Measurements from ENCODE around the gene BICD2. TPM values are rescaled to one million over a fixed set of nuclear protein-coding genes. Genes with fewer than 3 reads are reported as not detected.

The BICD2 gene
- total and polyA plus RNA-seq, 2 of the 13 experiments (the other 11 are each of a cell fraction or from before 2014, with no cell fraction given) = 5.1 to 17.4 TPM

DNA sequence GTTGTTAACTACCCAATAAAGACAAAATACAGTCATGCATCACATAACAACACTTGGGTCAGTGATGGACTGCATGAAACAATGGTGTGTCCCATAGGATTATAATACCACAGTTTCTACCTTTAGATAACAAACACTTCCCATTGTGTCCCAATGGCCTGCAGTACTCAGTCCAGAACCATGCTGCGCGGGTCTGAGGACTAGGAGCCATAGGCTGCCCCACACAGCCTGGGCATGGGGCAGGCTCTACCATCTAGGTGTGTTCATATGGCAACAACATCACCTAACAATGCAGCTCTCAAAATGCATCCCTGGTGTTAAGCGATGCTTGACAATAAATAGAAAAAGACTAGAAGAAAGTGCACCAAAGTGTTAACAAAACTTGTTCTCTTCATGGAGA is 101.5 kb downstream of the BICD2 start (continued):
- TF ChIP-seq, protein P1, sequence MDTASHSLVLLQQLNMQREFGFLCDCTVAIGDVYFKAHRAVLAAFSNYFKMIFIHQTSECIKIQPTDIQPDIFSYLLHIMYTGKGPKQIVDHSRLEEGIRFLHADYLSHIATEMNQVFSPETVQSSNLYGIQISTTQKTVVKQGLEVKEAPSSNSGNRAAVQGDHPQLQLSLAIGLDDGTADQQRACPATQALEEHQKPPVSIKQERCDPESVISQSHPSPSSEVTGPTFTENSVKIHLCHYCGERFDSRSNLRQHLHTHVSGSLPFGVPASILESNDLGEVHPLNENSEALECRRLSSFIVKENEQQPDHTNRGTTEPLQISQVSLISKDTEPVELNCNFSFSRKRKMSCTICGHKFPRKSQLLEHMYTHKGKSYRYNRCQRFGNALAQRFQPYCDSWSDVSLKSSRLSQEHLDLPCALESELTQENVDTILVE (CRISPR knock-in tag; IDR thresholded peaks at IDR 0.05) = no peak
- no peak for TF ChIP-seq FOXJ3 (CRISPR knock-in tag; IDR thresholded peaks at IDR 0.05; ENCODE audit: borderline replicate concordance)
- TF ChIP-seq MEIS1 (CRISPR knock-in tag; IDR thresholded peaks at IDR 0.05; ENCODE audit: borderline replicate concordance) = no peak
- TF ChIP-seq, protein P2, sequence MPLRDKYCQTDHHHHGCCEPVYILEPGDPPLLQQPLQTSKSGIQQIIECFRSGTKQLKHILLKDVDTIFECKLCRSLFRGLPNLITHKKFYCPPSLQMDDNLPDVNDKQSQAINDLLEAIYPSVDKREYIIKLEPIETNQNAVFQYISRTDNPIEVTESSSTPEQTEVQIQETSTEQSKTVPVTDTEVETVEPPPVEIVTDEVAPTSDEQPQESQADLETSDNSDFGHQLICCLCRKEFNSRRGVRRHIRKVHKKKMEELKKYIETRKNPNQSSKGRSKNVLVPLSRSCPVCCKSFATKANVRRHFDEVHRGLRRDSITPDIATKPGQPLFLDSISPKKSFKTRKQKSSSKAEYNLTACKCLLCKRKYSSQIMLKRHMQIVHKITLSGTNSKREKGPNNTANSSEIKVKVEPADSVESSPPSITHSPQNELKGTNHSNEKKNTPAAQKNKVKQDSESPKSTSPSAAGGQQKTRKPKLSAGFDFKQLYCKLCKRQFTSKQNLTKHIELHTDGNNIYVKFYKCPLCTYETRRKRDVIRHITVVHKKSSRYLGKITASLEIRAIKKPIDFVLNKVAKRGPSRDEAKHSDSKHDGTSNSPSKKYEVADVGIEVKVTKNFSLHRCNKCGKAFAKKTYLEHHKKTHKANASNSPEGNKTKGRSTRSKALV (CRISPR knock-in tag; IDR thresholded peaks at IDR 0.05) = no peak
- no peak for TF ChIP-seq ZNF776 (CRISPR knock-in tag; IDR thresholded peaks at IDR 0.05)

DNA sequence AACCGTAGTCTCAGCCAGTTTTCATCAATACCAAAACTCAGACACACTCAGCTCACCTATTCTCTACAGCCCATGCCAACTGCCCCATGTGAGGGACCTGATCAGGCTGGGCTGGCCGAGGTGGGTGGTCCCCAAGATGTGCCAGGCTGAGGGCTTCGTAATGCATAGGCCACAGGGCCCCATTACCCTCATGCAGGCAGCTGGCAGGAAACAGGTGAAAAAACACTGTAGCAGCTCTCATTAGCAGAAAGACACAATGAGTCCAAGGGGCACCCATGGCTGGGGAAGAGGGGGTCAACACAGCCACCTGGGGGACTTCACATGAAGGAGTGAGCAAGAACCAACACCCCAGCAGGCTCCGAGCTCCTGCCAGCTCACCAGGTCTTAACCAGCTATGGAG is 102.9 kb downstream of the BICD2 start:
- peaks cover 4% of the 10 kb centered on the region; the same call in 1 of the 2 replicates for H4K20me1 ChIP-seq (ENCODE audit: insufficient read depth, low read length)
- FAIRE-seq (no peak), DNase-seq (ENCODE audit: low spot score) (no peak), ATAC-seq (no peak)
- no peak overlapping the region for H3K4me2 ChIP-seq (ENCODE audit: low read depth, low read length)
- H3K27ac ChIP-seq (ENCODE audit: extremely low read length, insufficient read depth, low read length) = no peak overlapping the region
- ChIA-PET CTCF (ENCODE audit: low intra/inter-chr PET ratio, low total read pairs) (no interaction called here), POLR2A (no interaction called here)
- intact Hi-C loops (cut with micrococcal nuclease; ENCODE audit: unreplicated experiment) = no loop called here
- H3K9me3 ChIP-seq (ENCODE audit: low read length) = no peaks in the 10 kb centered on the region
- H3K36me3 ChIP-seq (replicated peaks in 1 of 2; ENCODE audit: control insufficient read depth in 1 of 2, insufficient read depth in 2 of 2, low read length in 2 of 2) = peaks cover 4 to 19% of the 10 kb centered on the region in 2 experiments; a peak in 4 of 5 replicates
- H3K27me3 ChIP-seq (ENCODE audit: control insufficient read depth in 1 of 2, insufficient read depth in 2 of 2, low read length in 2 of 2) = no peaks in the 10 kb centered on the region
- WGBS (ENCODE audit: low lambda C conversion rate) = 96% methylated on average over 4 of the region's 4 CpGs
- peaks cover 18% of the 10 kb centered on the region for H3K4me1 ChIP-seq (ENCODE audit: insufficient read depth, low read length)
- H2AFZ ChIP-seq (ENCODE audit: low read length) = no peak overlapping the region
- TF ChIP-seq ZNF3 (CRISPR knock-in tag; IDR thresholded peaks at IDR 0.05) (no peak), ZNF570 (CRISPR knock-in tag; IDR thresholded peaks at IDR 0.05; ENCODE audit: borderline replicate concordance) (no peak), POLR2AphosphoS2 (IDR thresholded peaks at IDR 0.05; ENCODE audit: low read depth, low read length) (no peak), NFIB (CRISPR knock-in tag; IDR thresholded peaks at IDR 0.05; ENCODE audit: borderline replicate concordance) (no peak), KDM3A (CRISPR knock-in tag; IDR thresholded peaks at IDR 0.05; ENCODE audit: low read depth) (no peak), TMF1 (CRISPR knock-in tag; IDR thresholded peaks at IDR 0.05; ENCODE audit: low read depth) (no peak), FLYWCH1 (CRISPR knock-in tag; IDR thresholded peaks at IDR 0.05) (no peak), NFKBIZ (CRISPR knock-in tag; IDR thresholded peaks at IDR 0.05) (no peak)
- TF ChIP-seq, protein P3, sequence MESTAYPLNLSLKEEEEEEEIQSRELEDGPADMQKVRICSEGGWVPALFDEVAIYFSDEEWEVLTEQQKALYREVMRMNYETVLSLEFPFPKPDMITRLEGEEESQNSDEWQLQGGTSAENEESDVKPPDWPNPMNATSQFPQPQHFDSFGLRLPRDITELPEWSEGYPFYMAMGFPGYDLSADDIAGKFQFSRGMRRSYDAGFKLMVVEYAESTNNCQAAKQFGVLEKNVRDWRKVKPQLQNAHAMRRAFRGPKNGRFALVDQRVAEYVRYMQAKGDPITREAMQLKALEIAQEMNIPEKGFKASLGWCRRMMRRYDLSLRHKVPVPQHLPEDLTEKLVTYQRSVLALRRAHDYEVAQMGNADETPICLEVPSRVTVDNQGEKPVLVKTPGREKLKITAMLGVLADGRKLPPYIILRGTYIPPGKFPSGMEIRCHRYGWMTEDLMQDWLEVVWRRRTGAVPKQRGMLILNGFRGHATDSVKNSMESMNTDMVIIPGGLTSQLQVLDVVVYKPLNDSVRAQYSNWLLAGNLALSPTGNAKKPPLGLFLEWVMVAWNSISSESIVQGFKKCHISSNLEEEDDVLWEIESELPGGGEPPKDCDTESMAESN (CRISPR knock-in tag; conservative IDR thresholded peaks at IDR 0.05) = no peak
- TF ChIP-seq, protein P4, sequence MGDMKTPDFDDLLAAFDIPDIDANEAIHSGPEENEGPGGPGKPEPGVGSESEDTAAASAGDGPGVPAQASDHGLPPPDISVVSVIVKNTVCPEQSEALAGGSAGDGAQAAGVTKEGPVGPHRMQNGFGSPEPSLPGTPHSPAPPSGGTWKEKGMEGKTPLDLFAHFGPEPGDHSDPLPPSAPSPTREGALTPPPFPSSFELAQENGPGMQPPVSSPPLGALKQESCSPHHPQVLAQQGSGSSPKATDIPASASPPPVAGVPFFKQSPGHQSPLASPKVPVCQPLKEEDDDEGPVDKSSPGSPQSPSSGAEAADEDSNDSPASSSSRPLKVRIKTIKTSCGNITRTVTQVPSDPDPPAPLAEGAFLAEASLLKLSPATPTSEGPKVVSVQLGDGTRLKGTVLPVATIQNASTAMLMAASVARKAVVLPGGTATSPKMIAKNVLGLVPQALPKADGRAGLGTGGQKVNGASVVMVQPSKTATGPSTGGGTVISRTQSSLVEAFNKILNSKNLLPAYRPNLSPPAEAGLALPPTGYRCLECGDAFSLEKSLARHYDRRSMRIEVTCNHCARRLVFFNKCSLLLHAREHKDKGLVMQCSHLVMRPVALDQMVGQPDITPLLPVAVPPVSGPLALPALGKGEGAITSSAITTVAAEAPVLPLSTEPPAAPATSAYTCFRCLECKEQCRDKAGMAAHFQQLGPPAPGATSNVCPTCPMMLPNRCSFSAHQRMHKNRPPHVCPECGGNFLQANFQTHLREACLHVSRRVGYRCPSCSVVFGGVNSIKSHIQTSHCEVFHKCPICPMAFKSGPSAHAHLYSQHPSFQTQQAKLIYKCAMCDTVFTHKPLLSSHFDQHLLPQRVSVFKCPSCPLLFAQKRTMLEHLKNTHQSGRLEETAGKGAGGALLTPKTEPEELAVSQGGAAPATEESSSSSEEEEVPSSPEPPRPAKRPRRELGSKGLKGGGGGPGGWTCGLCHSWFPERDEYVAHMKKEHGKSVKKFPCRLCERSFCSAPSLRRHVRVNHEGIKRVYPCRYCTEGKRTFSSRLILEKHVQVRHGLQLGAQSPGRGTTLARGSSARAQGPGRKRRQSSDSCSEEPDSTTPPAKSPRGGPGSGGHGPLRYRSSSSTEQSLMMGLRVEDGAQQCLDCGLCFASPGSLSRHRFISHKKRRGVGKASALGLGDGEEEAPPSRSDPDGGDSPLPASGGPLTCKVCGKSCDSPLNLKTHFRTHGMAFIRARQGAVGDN (CRISPR knock-in tag; IDR thresholded peaks at IDR 0.05) = no peak
- in situ Hi-C loops (cut with HindIII; ENCODE audit: extremely low pct_ligation_motif_present, low pct_unique_long_range_greater_than_20kb) = no loop called here
- no peak overlapping the region for H3K9ac ChIP-seq (ENCODE audit: insufficient read depth, low read depth, low read length)
- no TSS peak for BruUV-seq (replicated peaks)
- no peak overlapping the region for H3K4me3 ChIP-seq (replicated peaks in 1 of 3; ENCODE audit: insufficient read depth in 1 of 3, low read depth in 2 of 3, low read length in 3 of 3)
- peaks cover 38% of the 10 kb centered on the region for H3K79me2 ChIP-seq (ENCODE audit: insufficient read depth, low read length)

Data from HepG2 (cell line).